Mononuclear cell (primary cell): Measurements from ENCODE around the gene SLC5A10. TPM values are rescaled to one million over a fixed set of nuclear protein-coding genes. Genes with fewer than 3 reads are reported as not detected.

ENCODE experiments used
- H3K27me3 ChIP-seq: 2 replicates; pipeline ENCODE4 v1.6.0; 2011; ENCODE audit warnings: low read length, control low read depth; ENCODE audit not compliant: insufficient read depth
- H3K4me1 ChIP-seq: 2 replicates; pipeline ENCODE4 v1.5.1; 2011; ENCODE audit warnings: mild to moderate bottlenecking, low read length, control low read depth; ENCODE audit not compliant: insufficient read depth
- H3K4me3 ChIP-seq: 2 replicates; pipeline ENCODE4 v1.5.1; 2011; ENCODE audit warnings: mild to moderate bottlenecking, low read length, moderate library complexity
- H3K9me3 ChIP-seq: 2 replicates; pipeline ENCODE4 v1.5.1; 2011; ENCODE audit warnings: low read depth, mild to moderate bottlenecking, control low read depth, low read length
- total RNA-seq: library from RNA; depleted of rRNA; stranded (reverse); fragments of >200 nt; gene quantifications from one replicate; pipeline ENCODE4 v1.2.3, GENCODE V29; 2012

SLC5A10 gene
- total RNA-seq, 1 donor: 0.10 TPM

DNA sequence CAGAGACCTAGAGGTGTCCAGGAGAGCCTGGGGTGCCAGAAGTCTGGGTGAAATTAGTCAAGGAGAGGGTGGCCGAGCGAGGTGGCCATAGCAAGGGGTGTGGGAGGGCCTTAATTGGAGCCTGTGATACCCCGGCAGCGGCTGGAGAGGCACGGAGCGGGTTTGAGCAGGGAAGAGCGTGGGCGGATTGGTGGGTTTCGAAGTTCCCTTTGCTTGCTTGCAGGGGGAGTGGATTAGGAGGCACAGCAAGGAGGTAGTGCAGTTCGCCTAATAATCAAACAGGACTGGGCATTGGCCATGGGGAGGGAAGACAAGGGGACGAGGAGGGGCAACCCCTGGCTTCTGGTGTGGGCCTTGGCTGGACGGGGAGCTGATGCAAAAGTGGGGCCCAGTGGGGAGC, 58.0 kb downstream of the SLC5A10 start:
- no peaks in the 10 kb centered on the region for H3K27me3 ChIP-seq
- H3K9me3 ChIP-seq: no peaks in the 10 kb centered on the region
- H3K4me3 ChIP-seq: no peak overlapping the region
- H3K4me1 ChIP-seq: peaks cover 2% of the 10 kb centered on the region

DNA sequence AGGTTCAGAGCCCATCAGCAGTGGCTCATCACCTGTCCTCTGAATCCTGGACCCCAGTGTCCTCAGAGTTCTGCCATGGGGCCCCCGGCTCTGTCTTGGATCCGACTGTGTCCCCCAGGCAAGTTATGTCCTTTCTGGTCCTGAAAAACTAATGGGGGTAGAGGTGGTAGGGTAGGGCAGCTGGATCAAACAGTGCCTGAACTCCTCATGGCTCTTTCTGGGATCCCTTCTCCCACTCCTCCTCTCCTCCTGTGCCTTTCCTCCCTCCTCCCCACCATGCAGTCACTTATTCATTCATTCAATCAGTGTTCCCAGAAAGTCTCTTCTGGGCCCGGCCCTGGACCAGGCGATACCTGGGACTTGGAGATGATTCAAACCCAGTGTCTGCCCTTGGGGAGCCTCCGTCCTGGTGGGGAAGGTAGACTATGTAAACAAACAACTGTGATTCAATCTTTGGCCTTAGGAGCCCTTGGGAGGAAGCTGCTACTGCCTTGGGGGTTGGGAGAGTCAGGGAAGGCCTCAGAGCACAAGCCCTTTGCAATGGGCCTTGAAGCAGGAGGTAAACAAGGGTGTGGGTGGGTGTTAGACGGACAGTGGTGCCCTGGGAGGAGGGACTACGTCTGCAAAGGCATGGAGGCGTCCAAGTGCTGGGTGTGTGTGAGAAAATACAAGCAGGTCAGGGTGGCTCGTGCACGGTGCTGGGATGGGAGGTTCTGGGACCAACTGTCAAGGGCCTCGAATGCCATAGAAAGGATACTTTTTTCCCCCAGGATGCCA, 59.0 kb downstream of the SLC5A10 start:
- H3K4me1 ChIP-seq: no peaks in the 10 kb centered on the region
- H3K27me3 ChIP-seq: no peaks in the 10 kb centered on the region
- H3K9me3 ChIP-seq: no peaks in the 10 kb centered on the region
- H3K4me3 ChIP-seq: no peak overlapping the region

GRCh38 chr17:19011581-19011980, 59.6 kb downstream of the SLC5A10 start:
- no peaks in the 10 kb centered on the region for H3K4me1 ChIP-seq
- no peak overlapping the region for H3K4me3 ChIP-seq
- no peaks in the 10 kb centered on the region for H3K9me3 ChIP-seq
- H3K27me3 ChIP-seq: no peaks in the 10 kb centered on the region

DNA sequence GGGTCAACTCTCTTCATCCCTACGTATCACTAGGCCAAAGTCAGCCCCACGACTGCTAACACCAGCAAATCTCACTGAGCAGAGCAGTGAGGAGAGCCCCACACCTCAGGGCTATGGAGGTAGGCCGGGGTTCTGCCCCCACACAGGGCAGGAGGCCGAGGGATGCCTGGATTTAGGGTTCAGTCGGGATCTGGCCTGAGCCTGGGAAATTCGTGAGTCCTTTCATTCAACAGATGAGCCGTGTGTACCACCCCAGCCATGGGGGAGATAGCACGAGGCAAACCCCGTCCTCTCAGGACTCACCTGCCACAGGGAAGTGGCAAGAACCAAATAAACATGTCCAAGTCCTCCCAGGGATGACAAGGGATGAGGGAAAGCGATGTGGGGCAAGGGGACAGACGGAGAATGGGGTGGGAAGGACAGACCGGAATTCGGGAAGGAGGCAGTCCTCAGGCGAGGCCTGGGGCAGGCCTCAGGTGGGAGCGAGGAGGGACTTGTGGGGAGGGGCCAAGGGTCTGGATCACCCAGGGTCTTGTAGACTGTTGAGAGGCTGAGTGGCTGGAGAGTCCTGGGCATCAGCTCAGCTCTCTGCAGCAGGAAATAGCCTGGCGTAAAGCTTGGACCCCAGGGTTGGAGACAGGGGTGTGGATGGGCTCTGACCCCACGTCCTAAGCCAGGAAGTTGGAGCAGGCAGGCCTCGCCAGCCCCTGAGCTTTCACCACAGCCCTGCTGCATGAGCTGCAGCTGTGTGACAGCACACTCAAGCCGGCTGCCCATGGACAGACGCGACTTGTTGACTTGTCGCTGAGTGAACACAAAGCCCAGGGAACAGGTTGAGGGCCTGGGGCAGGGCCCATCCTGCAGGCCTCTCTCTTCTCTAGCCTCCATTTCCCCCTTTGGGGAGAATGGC, 60.5 kb downstream of the SLC5A10 start:
- Histone ChIP-seq H3K27me3 (no peaks in the 10 kb centered on the region), H3K4me3 (no peak overlapping the region), H3K9me3 (no peaks in the 10 kb centered on the region), H3K4me1 (no peaks in the 10 kb centered on the region)

DNA sequence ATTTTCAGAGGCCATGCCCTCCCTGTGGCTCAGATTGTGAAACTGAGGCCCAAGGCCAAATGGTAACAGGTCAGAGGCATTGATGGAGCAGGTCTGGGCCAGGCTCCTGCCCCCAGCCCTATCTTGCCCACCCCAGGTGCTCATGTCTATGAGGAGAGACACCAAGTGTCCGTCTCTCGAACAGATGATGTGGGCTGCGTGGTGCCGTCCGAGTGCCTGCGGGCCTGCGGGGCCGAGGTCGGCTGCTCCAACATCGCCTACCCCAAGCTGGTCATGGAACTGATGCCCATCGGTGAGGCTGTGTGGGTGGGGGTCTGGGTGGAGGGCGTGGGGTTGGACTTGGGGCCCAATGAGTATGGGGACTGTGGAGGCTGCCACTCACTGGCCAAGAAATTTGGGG, 61.3 kb downstream of the SLC5A10 start:
- Histone ChIP-seq H3K27me3 (no peaks in the 10 kb centered on the region), H3K4me1 (no peaks in the 10 kb centered on the region), H3K9me3 (no peaks in the 10 kb centered on the region), H3K4me3 (no peak overlapping the region)

DNA sequence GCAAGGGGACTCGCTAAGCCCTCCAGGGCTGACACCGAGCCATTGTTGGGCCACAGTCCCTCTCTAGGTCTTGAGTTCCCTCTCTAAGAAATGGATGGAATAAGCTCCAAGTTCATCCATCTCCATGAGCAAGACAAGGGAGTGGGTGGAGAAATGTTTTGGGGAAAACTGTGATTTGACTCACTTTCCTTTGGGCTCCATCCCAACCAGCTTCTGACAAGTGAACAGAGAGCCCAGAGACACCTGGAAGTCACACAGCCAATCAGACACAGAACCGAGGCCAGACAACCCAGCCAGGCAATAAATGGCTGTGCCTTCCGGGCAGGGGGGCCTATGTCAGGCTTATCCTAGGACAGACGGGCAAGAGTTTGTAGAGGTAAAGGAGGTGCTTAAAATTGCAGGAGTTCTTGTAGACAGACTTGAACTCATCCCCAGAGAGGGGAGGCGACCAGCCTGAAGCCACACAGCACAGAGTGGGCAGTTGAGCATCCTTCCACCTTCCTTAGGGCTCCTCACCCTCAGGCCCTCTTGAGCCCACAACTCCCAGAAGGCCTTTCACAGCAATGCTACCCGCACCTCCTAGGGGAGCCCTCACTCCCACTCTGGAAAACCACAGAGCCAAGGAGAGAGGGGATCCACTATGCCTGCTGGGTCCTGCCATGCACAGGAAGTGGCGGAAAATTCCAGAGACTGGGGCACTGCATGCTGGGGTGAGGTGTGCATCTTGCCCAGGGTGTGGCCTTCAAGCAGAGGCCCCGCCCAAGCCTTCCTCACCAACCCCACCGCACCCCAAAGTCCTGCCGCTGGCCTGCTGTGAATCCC, 62.1 kb downstream of the SLC5A10 start:
- H3K27me3 ChIP-seq: no peaks in the 10 kb centered on the region
- no peaks in the 10 kb centered on the region for H3K4me1 ChIP-seq
- H3K9me3 ChIP-seq: no peaks in the 10 kb centered on the region
- H3K4me3 ChIP-seq: no peak overlapping the region

DNA sequence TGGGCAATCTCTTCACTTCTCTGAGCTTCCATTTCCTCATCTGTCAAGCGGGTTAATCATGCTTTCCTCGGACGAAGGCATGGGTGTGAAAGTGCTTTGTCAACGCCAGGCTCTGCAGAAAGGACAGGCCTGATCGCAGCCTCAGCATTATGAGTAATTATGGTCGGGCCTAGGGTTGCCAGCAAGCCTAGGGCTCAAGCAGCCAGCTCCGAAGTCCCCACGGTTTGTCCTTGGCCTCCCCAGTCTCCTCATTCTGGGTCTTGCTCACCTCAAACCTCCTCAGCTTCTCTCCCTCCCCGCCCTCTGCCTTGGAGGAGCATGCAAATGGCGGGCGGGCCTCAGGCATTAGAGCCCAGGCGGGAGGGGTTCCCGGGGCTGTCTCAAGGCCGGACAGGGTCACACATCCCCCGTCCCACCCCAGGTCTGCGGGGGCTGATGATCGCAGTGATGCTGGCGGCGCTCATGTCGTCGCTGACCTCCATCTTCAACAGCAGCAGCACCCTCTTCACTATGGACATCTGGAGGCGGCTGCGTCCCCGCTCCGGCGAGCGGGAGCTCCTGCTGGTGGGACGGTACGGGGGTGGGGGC, 62.8 kb downstream of the SLC5A10 start:
- no peaks in the 10 kb centered on the region for H3K27me3 ChIP-seq
- H3K9me3 ChIP-seq: no peaks in the 10 kb centered on the region
- H3K4me3 ChIP-seq: no peak overlapping the region
- no peaks in the 10 kb centered on the region for H3K4me1 ChIP-seq

DNA sequence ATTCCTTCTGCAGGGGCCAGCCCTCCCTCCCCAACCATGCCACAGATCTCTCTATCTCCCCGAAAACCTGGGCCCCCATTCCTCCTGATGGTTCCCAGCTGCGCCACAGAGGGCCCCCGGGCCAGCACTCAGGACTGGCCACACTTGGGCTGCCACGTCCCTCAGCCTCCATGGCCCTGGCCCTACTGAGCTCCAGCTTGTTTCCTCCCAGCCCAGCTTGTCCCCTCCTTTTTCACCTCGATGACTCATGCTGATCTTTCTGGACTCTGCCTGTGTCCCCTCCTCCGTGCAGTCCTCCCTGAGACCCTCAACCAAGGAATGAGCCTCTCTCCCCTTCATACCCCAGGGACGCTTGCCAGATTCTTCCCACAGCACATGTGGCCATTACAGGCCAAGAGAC, 63.5 kb downstream of the SLC5A10 start:
- H3K4me1 ChIP-seq: no peaks in the 10 kb centered on the region
- no peak overlapping the region for H3K4me3 ChIP-seq
- H3K27me3 ChIP-seq: no peaks in the 10 kb centered on the region
- H3K9me3 ChIP-seq: no peaks in the 10 kb centered on the region

- Histone ChIP-seq H3K27me3 (no peaks in the 10 kb centered on the region), H3K4me3 (no peak overlapping the region), H3K9me3 (no peaks in the 10 kb centered on the region), H3K4me1 (no peaks in the 10 kb centered on the region)
These were observed 64.3 kb downstream of the SLC5A10 start for GRCh38 chr17:19016297-19016696.

DNA sequence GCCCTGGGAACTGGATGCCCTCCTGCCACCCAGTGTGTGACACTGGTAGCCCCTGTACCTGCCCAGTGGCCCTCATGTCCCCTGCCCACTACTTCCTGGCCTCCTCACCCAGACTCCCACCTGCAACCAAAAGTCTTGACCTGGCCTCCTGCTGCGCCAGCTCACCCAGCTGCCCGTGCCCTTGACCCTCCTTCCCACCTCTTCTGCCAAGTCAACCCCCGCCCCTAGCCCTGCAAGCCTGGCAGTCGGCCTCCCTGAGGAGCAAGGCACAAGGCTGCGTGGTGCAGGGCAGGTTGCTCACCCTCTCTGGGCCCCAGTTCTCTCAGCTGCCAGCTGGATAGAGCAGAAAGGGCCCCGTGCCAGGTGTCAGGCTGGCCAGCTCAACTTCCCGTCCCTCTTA, 64.9 kb downstream of the SLC5A10 start:
- no peaks in the 10 kb centered on the region for H3K27me3 ChIP-seq
- no peak overlapping the region for H3K4me3 ChIP-seq
- H3K9me3 ChIP-seq: no peaks in the 10 kb centered on the region
- no peaks in the 10 kb centered on the region for H3K4me1 ChIP-seq

GRCh38 chr17:19017401-19017800, 65.4 kb downstream of the SLC5A10 start:
- Histone ChIP-seq H3K27me3 (no peaks in the 10 kb centered on the region), H3K4me3 (no peak overlapping the region), H3K4me1 (no peaks in the 10 kb centered on the region), H3K9me3 (no peaks in the 10 kb centered on the region)

GRCh38 chr17:19017804-19018599, 66.0 kb downstream of the SLC5A10 start:
- H3K27me3 ChIP-seq: no peaks in the 10 kb centered on the region
- no peaks in the 10 kb centered on the region for H3K4me1 ChIP-seq
- H3K9me3 ChIP-seq: no peaks in the 10 kb centered on the region
- no peak overlapping the region for H3K4me3 ChIP-seq

DNA sequence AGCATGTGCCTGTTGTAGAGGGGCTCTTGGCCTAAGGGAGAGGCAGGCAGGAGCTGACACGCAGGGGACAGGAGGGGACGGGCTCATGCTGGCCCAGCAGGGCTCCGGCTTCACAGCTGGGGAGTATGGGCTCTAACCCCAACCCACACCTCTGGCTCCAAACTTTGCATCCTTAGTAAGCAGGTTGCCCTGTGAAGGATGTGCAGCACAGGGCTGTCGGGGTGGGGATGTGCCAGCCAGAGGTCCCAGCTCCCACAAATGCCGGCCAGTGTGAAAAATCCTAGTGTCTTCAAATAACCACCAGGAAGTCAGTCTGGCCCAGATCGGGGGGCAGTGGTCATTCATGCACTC, 66.6 kb downstream of the SLC5A10 start:
- H3K9me3 ChIP-seq: no peaks in the 10 kb centered on the region
- H3K4me1 ChIP-seq: no peaks in the 10 kb centered on the region
- no peaks in the 10 kb centered on the region for H3K27me3 ChIP-seq
- H3K4me3 ChIP-seq: no peak overlapping the region
